ENCODE results near the gene GTPBP2.
"Not testable (repeated sequence)": the region's sequence is repeated elsewhere in the genome, so short reads cannot be mapped to it uniquely, and the experiment has no call there.

Gene GTPBP2

GRCh38 chr6:43629104-43629504 lies at the start of gene GTPBP2:
Gene GTPBP2, minus strand, starts transcription at chr6:43629264. Its CDS starts 102 bp downstream, at chr6:43629162.
- DNase-seq, result peak; percentile 94

GRCh38 chr6:43678341-43678740 lies 49.3 kb upstream of the GTPBP2 start:
- no peak for DNase-seq

GRCh38 chr6:43677759-43678158 lies 48.7 kb upstream of the GTPBP2 start:
- DNase-seq, result no peak

- DNase-seq, result no peak
These were observed 48.0 kb upstream of the GTPBP2 start for GRCh38 chr6:43676962-43677606.

- no peak for DNase-seq
These were observed 45.9 kb upstream of the GTPBP2 start for GRCh38 chr6:43674921-43675320.

- DNase-seq, result no peak
These were observed 45.2 kb upstream of the GTPBP2 start for GRCh38 chr6:43674291-43674690.

- no peak for DNase-seq
These were observed 44.5 kb upstream of the GTPBP2 start for GRCh38 chr6:43673444-43674084.

GRCh38 chr6:43671801-43672690 lies 43.0 kb upstream of the GTPBP2 start:
- DNase-seq, result no peak

GRCh38 chr6:43671011-43671800 lies 42.1 kb upstream of the GTPBP2 start:
- no peak for DNase-seq

- no peak for DNase-seq
These were observed 41.5 kb upstream of the GTPBP2 start for GRCh38 chr6:43670623-43670986.

GRCh38 chr6:43669922-43670622 lies 41.0 kb upstream of the GTPBP2 start:
- no peak for DNase-seq

- DNase-seq, result no peak
These were observed 40.2 kb upstream of the GTPBP2 start for GRCh38 chr6:43669050-43669921.

- DNase-seq, result peak; percentile 45
These were observed 39.3 kb upstream of the GTPBP2 start for GRCh38 chr6:43668151-43669028.

GRCh38 chr6:43667245-43668150 lies 38.4 kb upstream of the GTPBP2 start:
- DNase-seq, result peak; percentile 88

GRCh38 chr6:43666196-43666920 lies 37.3 kb upstream of the GTPBP2 start:
- DNase-seq, result no peak

- no peak for DNase-seq
These were observed 36.3 kb upstream of the GTPBP2 start for GRCh38 chr6:43665376-43665775.

GRCh38 chr6:43662948-43663347 lies 33.9 kb upstream of the GTPBP2 start:
- not testable (repeated sequence) for DNase-seq

GRCh38 chr6:43658161-43658560 lies 29.1 kb upstream of the GTPBP2 start:
- DNase-seq, result no peak
